ENCODE results near the gene OR52H1. TPM values are rescaled to one million over a fixed set of nuclear protein-coding genes. Genes with fewer than 3 reads are reported as not detected.

OR52H1 gene
- total RNA-seq, 1 donor from 2014 or later: not detected

Other genes with a start within 250 kb of the OR52H1 start
- not detected in 2 replicates for gene OR51B4, start 246.6 kb downstream of the OR52H1 start, total RNA-seq
- gene OR51B2, start 224.2 kb downstream of the OR52H1 start, total RNA-seq: not detected in 2 replicates
- not detected in 2 replicates for gene OR51B5, start 205.0 kb downstream of the OR52H1 start, total RNA-seq
- gene OR51B6, start 197.0 kb downstream of the OR52H1 start, total RNA-seq: not detected in 2 replicates
- gene OR51M1, start 164.7 kb downstream of the OR52H1 start, total RNA-seq: not detected in 2 replicates
- not detected in 2 replicates for gene OR51Q1, start 126.4 kb downstream of the OR52H1 start, total RNA-seq
- not detected in 2 replicates for gene OR51I1, start 107.0 kb downstream of the OR52H1 start, total RNA-seq
- not detected in 2 replicates for gene OR51I2, start 99.2 kb downstream of the OR52H1 start, total RNA-seq
- not detected in 2 replicates for gene OR52D1, start 59.9 kb downstream of the OR52H1 start, total RNA-seq
- gene UBQLN3, start 38.6 kb downstream of the OR52H1 start, total RNA-seq: not detected in 2 replicates
- 0.18 TPM in 1 of 2 replicates, not detected in the other for gene UBQLNL, start 31.8 kb downstream of the OR52H1 start, total RNA-seq
- not detected in 2 replicates for gene OR52B6, start 32.3 kb upstream of the OR52H1 start, total RNA-seq
- gene TRIM6, start 48.1 kb upstream of the OR52H1 start, total RNA-seq: 0.34 and 0.54 TPM in 2 replicates
- 4.6 and 5.4 TPM in 2 replicates for gene TRIM34, start 76.5 kb upstream of the OR52H1 start, total RNA-seq
- gene TRIM5, start 136.5 kb upstream of the OR52H1 start, total RNA-seq: 7.9 and 8.6 TPM in 2 replicates
- gene TRIM22, start 141.2 kb upstream of the OR52H1 start, total RNA-seq: 125 and 127 TPM in 2 replicates
- not detected in 2 replicates for gene OR56B1, start 187.9 kb upstream of the OR52H1 start, total RNA-seq
- gene OR52N4, start 205.7 kb upstream of the OR52H1 start, total RNA-seq: 0.16 TPM in 1 of 2 replicates, not detected in the other
- not detected in 2 replicates for gene OR52N5, start 234.8 kb upstream of the OR52H1 start, total RNA-seq
- not detected in 2 replicates for gene OR52N1, start 242.7 kb upstream of the OR52H1 start, total RNA-seq

Measured in activated T-helper 1 cell treated with anti-CD3 and anti-CD28 coated beads, Interleukin-12 subunit alpha, Interleukin-12 subunit beta, Interleukin-2, Interleukin-4 antibody, amounts not matched to agents 30 ng/mL and 10 ng/mL and 1 ng/mL, durations not matched to agents 14 hours and 24 hours and 36 hours (primary cell).